Liver (tissue), 9 donors: ENCODE results near the gene SERP2. TPM values are rescaled to one million over a fixed set of nuclear protein-coding genes. Genes with fewer than 3 reads are reported as not detected.

Experiments used
- DNase-seq: peaks from one replicate; pipeline ENCODE4 v3.0.0-alpha.2; 2017; ENCODE audit warnings: low spot score
- H3K27ac ChIP-seq, 2 donors: one replicate each; pipeline ENCODE4 v1.7.0; 2013; ENCODE audit warnings: inconsistent platforms in 2 of 2, low read length in 2 of 2, control low read depth in 1 of 2, low read depth in 1 of 2, mild to moderate bottlenecking in 1 of 2
- H3K27me3 ChIP-seq, 4 donors: one replicate each; pipeline versions ENCODE4 v1.6.1 to v1.7.0; 2013; ENCODE audit warnings: low read length in 3 of 4, inconsistent platforms in 1 of 4, mild to moderate bottlenecking in 1 of 4, moderate library complexity in 1 of 4; ENCODE audit not compliant: control insufficient read depth in 4 of 4, insufficient read depth in 4 of 4
- H3K36me3 ChIP-seq, 4 donors: one replicate each; pipeline versions ENCODE4 v1.6.1 to v1.7.0; 2013; ENCODE audit warnings: low read length in 3 of 4, mild to moderate bottlenecking in 3 of 4, low read depth in 1 of 4, moderate library complexity in 1 of 4; ENCODE audit not compliant: control insufficient read depth in 4 of 4, insufficient read depth in 3 of 4
- H3K4me1 ChIP-seq, 4 donors: one replicate each; pipeline versions ENCODE4 v1.6.1 to v1.7.0; 2013; ENCODE audit warnings: low read length in 3 of 4, mild to moderate bottlenecking in 3 of 4, moderate library complexity in 1 of 4; ENCODE audit not compliant: control insufficient read depth in 4 of 4, insufficient read depth in 4 of 4
- H3K4me3 ChIP-seq, 3 donors: one replicate each; pipeline versions ENCODE4 v1.6.1 to v1.7.0; 2013; ENCODE audit warnings: low read length in 3 of 3, control low read depth in 1 of 3, low read depth in 1 of 3, mild to moderate bottlenecking in 1 of 3
- H3K9ac ChIP-seq, 2 donors: one replicate each; pipeline ENCODE4 v1.7.0; 2013; ENCODE audit warnings: low read length in 2 of 2, mild to moderate bottlenecking in 2 of 2, moderate library complexity in 2 of 2, control low read depth in 1 of 2, low read depth in 1 of 2
- H3K9me3 ChIP-seq, 4 donors: one replicate each; pipeline versions ENCODE4 v1.6.1 to v1.7.0; 2013; ENCODE audit warnings: low read length in 3 of 4; ENCODE audit not compliant: control insufficient read depth in 4 of 4
- EGR1 ChIP-seq, 2 donors: IDR thresholded peaks; 2 replicates each; pipeline ENCODE4 v1.6.1; 2016 to 2018; ENCODE audit warnings: antibody characterized with exemption in 2 of 2, low read depth in 2 of 2
- FOXA1 ChIP-seq: IDR thresholded peaks from 2 replicates; pipeline ENCODE4 v1.6.1; 2016; ENCODE audit warnings: antibody characterized with exemption
- FOXA2 ChIP-seq: IDR thresholded peaks from 2 replicates; pipeline ENCODE4 v1.6.1; 2016; ENCODE audit warnings: antibody characterized with exemption
- GABPA ChIP-seq, 2 donors: IDR thresholded peaks in 1 of 2; conservative IDR thresholded peaks in 1 of 2; 2 replicates each; pipeline ENCODE4 v1.6.1; 2016; ENCODE audit warnings: antibody characterized with exemption in 2 of 2, mild to moderate bottlenecking in 1 of 2, moderate library complexity in 1 of 2
- HNF4A ChIP-seq, 2 donors: conservative IDR thresholded peaks; 2 replicates each; pipeline ENCODE4 v1.6.1; 2016; ENCODE audit warnings: antibody characterized with exemption in 2 of 2, mild to moderate bottlenecking in 2 of 2
- HNF4G ChIP-seq: IDR thresholded peaks from 2 replicates; pipeline ENCODE4 v1.6.1; 2016; ENCODE audit warnings: antibody characterized with exemption
- NR2F2 ChIP-seq: IDR thresholded peaks from 2 replicates; pipeline ENCODE4 v1.6.1; 2016; ENCODE audit warnings: antibody characterized with exemption
- RAD21 ChIP-seq, 2 donors: IDR thresholded peaks; 2 replicates each; pipeline ENCODE4 v1.6.1; 2016; ENCODE audit warnings: antibody characterized with exemption in 2 of 2, mild to moderate bottlenecking in 2 of 2
- SP1 ChIP-seq: IDR thresholded peaks from 2 replicates; pipeline ENCODE4 v1.6.1; 2018; ENCODE audit warnings: antibody characterized with exemption, mild to moderate bottlenecking
- TAF1 ChIP-seq: conservative IDR thresholded peaks from 2 replicates; pipeline ENCODE4 v1.6.1; 2016; ENCODE audit warnings: antibody characterized with exemption, mild to moderate bottlenecking
- YY1 ChIP-seq: IDR thresholded peaks from 2 replicates; pipeline ENCODE4 v1.6.1; 2016; ENCODE audit warnings: antibody characterized with exemption, mild to moderate bottlenecking
- WGBS: extraction: QIAGEN DNeasy Blood & Tissue Kit; methylation state at CpG from one replicate; pipeline ENCODE4 v1.1.7; 2013; 5-methylcytosine and 5-hydroxymethylcytosine counted together
- polyA plus RNA-seq, 2 donors: library from polyadenylated mRNA; stranded (reverse) in 1 of 2; unstranded in 1 of 2; fragments of 200-250 nt in 1 of 2; fragments of >200 nt in 1 of 2; fragmentation: Nextera tagmentation in 1 of 2; extraction: Ambion mirVana in 1 of 2; gene quantifications; one replicate each; pipeline versions ENCODE4 v1.2.1 to v1.2.3, GENCODE V29; 2013 to 2015
- total RNA-seq, 2 donors: library from RNA; depleted of rRNA; stranded (reverse); fragments of >200 nt; gene quantifications; one replicate each; pipeline ENCODE4 v1.2.3, GENCODE V29; 2014
- TF ChIP-seq, protein P1 (sequence below): fragments of 150-350 bp; IDR thresholded peaks from 2 replicates; pipeline ENCODE4 v1.5.1; 2017; ENCODE audit warnings: improper control_type of control experiment, low read depth, low read length; ENCODE audit not compliant: missing input control
- TF ChIP-seq, protein P2 (sequence below): IDR thresholded peaks from 2 replicates; pipeline ENCODE4 v1.6.1; 2016; ENCODE audit warnings: antibody characterized with exemption
- TF ChIP-seq, protein P3 (sequence below): IDR thresholded peaks from 2 replicates; pipeline ENCODE4 v1.6.1; 2016; ENCODE audit warnings: antibody characterized with exemption, mild to moderate bottlenecking
- TF ChIP-seq, protein P4 (sequence below): IDR thresholded peaks from 2 replicates; pipeline ENCODE4 v1.6.1; 2016; ENCODE audit warnings: antibody characterized with exemption
- donor health status: healthy.
- donor health status: healthy.
- donor health status: healthy.
- donor health status: healthy.
- donor health status: healthy.

SERP2 gene
- total and polyA plus RNA-seq, 4 donors = 2.0 to 4.6 (median 3.6) TPM

DNA sequence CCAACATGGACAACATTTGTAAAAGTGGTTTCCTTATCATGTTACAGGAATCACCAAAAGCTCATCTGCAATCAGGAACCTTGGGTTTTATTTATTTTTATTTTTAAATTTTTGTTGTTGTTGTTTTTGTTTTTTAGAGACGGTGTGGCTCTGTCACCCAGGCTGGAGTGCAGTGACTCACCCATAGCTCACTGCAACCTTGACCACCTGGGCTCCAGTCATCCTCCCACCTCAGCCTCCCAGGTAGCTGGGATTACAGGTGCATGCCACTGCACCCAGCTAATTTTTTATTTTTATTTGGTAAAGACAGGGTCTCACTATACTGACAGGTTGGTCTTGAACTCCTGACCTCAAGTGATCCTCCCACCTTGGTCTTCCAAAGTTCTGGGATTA is 13.6 kb upstream of the SERP2 start:
- Histone ChIP-seq H3K9me3 (no peaks in the 10 kb centered on the region), H3K27me3 (no peaks in the 10 kb centered on the region), H3K4me3 (no peak overlapping the region), H3K9ac (no peak overlapping the region), H3K4me1 (peaks cover 0 to 10% (median 0%) of the 10 kb centered on the region in 4 donors), H3K27ac (no peak overlapping the region), H3K36me3 (no peaks in the 10 kb centered on the region)
- TF ChIP-seq, protein P1, sequence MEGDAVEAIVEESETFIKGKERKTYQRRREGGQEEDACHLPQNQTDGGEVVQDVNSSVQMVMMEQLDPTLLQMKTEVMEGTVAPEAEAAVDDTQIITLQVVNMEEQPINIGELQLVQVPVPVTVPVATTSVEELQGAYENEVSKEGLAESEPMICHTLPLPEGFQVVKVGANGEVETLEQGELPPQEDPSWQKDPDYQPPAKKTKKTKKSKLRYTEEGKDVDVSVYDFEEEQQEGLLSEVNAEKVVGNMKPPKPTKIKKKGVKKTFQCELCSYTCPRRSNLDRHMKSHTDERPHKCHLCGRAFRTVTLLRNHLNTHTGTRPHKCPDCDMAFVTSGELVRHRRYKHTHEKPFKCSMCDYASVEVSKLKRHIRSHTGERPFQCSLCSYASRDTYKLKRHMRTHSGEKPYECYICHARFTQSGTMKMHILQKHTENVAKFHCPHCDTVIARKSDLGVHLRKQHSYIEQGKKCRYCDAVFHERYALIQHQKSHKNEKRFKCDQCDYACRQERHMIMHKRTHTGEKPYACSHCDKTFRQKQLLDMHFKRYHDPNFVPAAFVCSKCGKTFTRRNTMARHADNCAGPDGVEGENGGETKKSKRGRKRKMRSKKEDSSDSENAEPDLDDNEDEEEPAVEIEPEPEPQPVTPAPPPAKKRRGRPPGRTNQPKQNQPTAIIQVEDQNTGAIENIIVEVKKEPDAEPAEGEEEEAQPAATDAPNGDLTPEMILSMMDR = no peak
- TF ChIP-seq, protein P2, sequence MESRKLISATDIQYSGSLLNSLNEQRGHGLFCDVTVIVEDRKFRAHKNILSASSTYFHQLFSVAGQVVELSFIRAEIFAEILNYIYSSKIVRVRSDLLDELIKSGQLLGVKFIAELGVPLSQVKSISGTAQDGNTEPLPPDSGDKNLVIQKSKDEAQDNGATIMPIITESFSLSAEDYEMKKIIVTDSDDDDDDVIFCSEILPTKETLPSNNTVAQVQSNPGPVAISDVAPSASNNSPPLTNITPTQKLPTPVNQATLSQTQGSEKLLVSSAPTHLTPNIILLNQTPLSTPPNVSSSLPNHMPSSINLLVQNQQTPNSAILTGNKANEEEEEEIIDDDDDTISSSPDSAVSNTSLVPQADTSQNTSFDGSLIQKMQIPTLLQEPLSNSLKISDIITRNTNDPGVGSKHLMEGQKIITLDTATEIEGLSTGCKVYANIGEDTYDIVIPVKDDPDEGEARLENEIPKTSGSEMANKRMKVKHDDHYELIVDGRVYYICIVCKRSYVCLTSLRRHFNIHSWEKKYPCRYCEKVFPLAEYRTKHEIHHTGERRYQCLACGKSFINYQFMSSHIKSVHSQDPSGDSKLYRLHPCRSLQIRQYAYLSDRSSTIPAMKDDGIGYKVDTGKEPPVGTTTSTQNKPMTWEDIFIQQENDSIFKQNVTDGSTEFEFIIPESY = no peak
- no peak for TF ChIP-seq TAF1
- TF ChIP-seq HNF4G = no peak
- no peak for TF ChIP-seq YY1
- TF ChIP-seq HNF4A (conservative IDR thresholded peaks at IDR 0.05) = no peak
- TF ChIP-seq EGR1 (IDR thresholded peaks at IDR 0.05; ENCODE audit: low read depth in 2 of 2) = no peak
- TF ChIP-seq, protein P3, sequence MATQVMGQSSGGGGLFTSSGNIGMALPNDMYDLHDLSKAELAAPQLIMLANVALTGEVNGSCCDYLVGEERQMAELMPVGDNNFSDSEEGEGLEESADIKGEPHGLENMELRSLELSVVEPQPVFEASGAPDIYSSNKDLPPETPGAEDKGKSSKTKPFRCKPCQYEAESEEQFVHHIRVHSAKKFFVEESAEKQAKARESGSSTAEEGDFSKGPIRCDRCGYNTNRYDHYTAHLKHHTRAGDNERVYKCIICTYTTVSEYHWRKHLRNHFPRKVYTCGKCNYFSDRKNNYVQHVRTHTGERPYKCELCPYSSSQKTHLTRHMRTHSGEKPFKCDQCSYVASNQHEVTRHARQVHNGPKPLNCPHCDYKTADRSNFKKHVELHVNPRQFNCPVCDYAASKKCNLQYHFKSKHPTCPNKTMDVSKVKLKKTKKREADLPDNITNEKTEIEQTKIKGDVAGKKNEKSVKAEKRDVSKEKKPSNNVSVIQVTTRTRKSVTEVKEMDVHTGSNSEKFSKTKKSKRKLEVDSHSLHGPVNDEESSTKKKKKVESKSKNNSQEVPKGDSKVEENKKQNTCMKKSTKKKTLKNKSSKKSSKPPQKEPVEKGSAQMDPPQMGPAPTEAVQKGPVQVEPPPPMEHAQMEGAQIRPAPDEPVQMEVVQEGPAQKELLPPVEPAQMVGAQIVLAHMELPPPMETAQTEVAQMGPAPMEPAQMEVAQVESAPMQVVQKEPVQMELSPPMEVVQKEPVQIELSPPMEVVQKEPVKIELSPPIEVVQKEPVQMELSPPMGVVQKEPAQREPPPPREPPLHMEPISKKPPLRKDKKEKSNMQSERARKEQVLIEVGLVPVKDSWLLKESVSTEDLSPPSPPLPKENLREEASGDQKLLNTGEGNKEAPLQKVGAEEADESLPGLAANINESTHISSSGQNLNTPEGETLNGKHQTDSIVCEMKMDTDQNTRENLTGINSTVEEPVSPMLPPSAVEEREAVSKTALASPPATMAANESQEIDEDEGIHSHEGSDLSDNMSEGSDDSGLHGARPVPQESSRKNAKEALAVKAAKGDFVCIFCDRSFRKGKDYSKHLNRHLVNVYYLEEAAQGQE = no peak
- TF ChIP-seq SP1 = no peak
- TF ChIP-seq FOXA2 = no peak
- TF ChIP-seq NR2F2 = no peak
- TF ChIP-seq GABPA (IDR thresholded peaks at IDR 0.05 in 1 of 2, conservative IDR thresholded peaks at IDR 0.05 in 1 of 2) = no peak
- TF ChIP-seq, protein P4, sequence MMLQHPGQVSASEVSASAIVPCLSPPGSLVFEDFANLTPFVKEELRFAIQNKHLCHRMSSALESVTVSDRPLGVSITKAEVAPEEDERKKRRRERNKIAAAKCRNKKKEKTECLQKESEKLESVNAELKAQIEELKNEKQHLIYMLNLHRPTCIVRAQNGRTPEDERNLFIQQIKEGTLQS = no peak
- no peak for TF ChIP-seq FOXA1
- TF ChIP-seq RAD21 (IDR thresholded peaks at IDR 0.05) = no peak
- no peak for DNase-seq
- 95% methylated on average over 1 of the region's 1 CpG for WGBS

DNA sequence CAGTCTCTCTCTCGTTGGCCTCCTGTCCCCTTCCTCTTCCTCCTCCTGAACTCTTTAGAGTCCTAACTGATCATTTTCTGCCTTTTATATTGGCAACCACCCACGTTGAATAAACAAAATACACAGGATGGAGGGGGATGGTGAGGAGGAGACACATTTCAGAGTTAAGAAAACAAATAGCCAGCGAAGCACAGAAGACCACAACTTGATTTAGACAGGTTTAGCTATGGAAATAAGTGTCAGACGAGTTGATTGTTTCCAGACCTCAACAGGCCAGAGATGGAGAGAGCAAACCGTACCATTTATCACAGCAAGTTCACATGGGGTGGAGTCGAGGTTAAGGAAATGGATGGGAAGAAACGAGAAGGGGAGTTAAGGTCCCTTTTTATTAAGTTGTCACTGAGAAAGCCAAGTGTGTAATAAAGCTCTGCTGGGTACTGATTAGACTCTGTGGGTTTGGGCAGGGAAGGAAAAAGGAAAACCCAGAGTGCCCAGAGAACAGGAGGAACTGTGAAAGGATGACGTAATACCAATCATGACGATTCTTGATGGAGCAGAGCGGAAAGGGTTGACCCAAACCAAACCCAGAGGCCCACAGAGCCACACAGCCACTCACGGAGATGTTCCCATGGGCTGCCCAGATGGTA is 11.1 kb upstream of the SERP2 start:
- Histone ChIP-seq H3K27me3 (no peaks in the 10 kb centered on the region), H3K9ac (no peak overlapping the region), H3K4me1 (peaks cover 0 to 10% (median 0%) of the 10 kb centered on the region in 4 donors), H3K4me3 (no peak overlapping the region), H3K27ac (no peak overlapping the region), H3K36me3 (no peaks in the 10 kb centered on the region), H3K9me3 (no peaks in the 10 kb centered on the region)
- 79% methylated on average over 11 of the region's 11 CpGs for WGBS
- TF ChIP-seq HNF4A (conservative IDR thresholded peaks at IDR 0.05) = no peak
- TF ChIP-seq, protein P1 = no peak
- no peak for TF ChIP-seq HNF4G
- TF ChIP-seq NR2F2 = no peak
- no peak for TF ChIP-seq TAF1
- TF ChIP-seq RAD21 (IDR thresholded peaks at IDR 0.05) = no peak
- no peak for DNase-seq
